D721Med (cell line): ENCODE results near the gene SYNJ2.

Source experiments
- DNase-seq: peaks from one replicate; pipeline ENCODE4 v3.0.0; 2011; ENCODE audit warnings: low spot score; ENCODE audit not compliant: insufficient read length
- FAIRE-seq: peaks from 2 replicates; lab custom pipeline; 2011; peaks lifted over from hg19 to GRCh38; lab: Jason Lieb, UNC
- TF ChIP-seq, protein P1 (sequence below): IDR thresholded peaks from 2 replicates; pipeline ENCODE4 v1.5.1; 2012; ENCODE audit warnings: mild to moderate bottlenecking, control low read depth; ENCODE audit not compliant: insufficient read depth; ENCODE audit errors: missing control alignments

The SYNJ2 gene

GRCh38 chr6:158066136-158066781 is 84.6 kb downstream of the SYNJ2 start:
- TF ChIP-seq, protein P1, sequence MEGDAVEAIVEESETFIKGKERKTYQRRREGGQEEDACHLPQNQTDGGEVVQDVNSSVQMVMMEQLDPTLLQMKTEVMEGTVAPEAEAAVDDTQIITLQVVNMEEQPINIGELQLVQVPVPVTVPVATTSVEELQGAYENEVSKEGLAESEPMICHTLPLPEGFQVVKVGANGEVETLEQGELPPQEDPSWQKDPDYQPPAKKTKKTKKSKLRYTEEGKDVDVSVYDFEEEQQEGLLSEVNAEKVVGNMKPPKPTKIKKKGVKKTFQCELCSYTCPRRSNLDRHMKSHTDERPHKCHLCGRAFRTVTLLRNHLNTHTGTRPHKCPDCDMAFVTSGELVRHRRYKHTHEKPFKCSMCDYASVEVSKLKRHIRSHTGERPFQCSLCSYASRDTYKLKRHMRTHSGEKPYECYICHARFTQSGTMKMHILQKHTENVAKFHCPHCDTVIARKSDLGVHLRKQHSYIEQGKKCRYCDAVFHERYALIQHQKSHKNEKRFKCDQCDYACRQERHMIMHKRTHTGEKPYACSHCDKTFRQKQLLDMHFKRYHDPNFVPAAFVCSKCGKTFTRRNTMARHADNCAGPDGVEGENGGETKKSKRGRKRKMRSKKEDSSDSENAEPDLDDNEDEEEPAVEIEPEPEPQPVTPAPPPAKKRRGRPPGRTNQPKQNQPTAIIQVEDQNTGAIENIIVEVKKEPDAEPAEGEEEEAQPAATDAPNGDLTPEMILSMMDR, result no peak
- DNase-seq (no peak), FAIRE-seq (no peak)

DNA sequence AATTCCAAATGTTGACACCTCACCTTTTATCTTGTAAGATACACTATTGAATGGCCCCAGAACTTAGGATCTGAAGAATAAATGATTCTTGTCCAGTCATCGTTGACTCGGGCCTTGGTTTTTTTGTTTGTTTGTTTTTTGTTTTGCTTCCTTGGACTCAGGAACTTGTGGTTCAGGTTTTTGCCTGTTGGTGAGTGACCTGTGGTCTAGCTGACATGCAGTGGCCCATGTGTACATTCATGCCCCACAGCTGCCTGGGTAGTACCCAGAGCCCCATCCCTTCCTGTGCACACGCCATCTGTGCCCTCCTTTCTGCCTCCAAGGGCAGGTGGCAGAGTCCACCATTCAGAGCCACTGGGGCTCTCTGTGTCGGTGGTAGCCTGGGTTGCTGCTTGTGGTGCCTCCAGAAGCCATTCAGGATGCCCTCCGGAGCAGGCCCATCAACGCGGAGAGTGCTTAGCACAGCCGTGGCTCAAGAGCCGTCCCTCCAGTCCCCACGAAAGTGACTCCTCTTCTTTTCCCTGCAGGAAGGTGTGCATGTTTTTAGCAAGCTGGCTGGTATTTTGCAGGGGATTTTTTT is 85.9 kb downstream of the SYNJ2 start:
- no peak for FAIRE-seq
- no peak for DNase-seq
- TF ChIP-seq, protein P1, result no peak

- no peak for DNase-seq
- FAIRE-seq, result no peak
- TF ChIP-seq, protein P1, result no peak
Observed at GRCh38 chr6:158068156-158068892, 86.7 kb downstream of the SYNJ2 start.

- no peak for DNase-seq
- TF ChIP-seq, protein P1, result no peak
- FAIRE-seq, result no peak
Observed at GRCh38 chr6:158068893-158069799, 87.5 kb downstream of the SYNJ2 start.

GRCh38 chr6:158069800-158070195 is 88.1 kb downstream of the SYNJ2 start:
- FAIRE-seq (no peak), DNase-seq (no peak)
- TF ChIP-seq, protein P1, result no peak

DNA sequence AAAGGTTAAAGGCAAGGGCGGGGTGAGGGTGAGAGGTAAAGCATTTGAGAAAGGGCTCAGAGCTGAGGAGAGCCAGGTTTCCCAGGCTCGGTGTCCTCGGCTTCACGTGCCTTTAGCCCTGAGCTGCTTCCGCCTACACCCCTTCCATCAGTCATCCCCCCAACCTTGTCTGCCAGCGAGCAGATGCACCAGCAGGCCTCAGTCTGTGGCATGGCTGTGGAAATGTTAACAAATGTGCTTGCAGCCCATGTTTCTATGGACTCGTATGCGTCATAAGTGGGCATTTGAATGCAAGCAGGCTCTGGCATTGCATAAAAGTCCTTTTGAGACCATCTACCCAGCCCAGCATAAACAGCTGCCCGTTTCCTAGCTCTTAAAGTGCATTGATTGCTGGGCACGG is 88.8 kb downstream of the SYNJ2 start:
- TF ChIP-seq, protein P1, result no peak
- DNase-seq, result no peak
- FAIRE-seq, result no peak
